K562 (cell line): ENCODE measurements around the gene MRPL40. TPM values are rescaled to one million over a fixed set of nuclear protein-coding genes. Genes with fewer than 3 reads are reported as not detected.
A peak's percentile ranks its signal among the peaks of the same experiment; 100 is the strongest.

Source experiments
- ASH1L ChIP-seq: fragments of 450-650 bp; IDR thresholded peaks from 2 replicates; pipeline ENCODE4 v1.6.1; 2018; ENCODE audit warnings: borderline replicate concordance, mild to moderate bottlenecking, low read depth; ENCODE audit not compliant: partially characterized antibody
- BRD4 ChIP-seq: fragments of 200-600 bp; sonication (generic); IDR thresholded peaks from 2 replicates; pipeline ENCODE4 v1.6.1; 2017; ENCODE audit warnings: inconsistent platforms
- CCNT2 ChIP-seq: IDR thresholded peaks from 2 replicates; pipeline ENCODE4 v1.6.1; 2011; ENCODE audit warnings: borderline replicate concordance, low read depth, mild to moderate bottlenecking, moderate library complexity, mixed read lengths, low read length; ENCODE audit not compliant: insufficient read length; ENCODE audit errors: extremely low read depth
- FOSL1 ChIP-seq: fragments of 200-800 bp; sonication (Bioruptor generic); conservative IDR thresholded peaks from 2 replicates; pipeline ENCODE4 v1.6.1; 2016; ENCODE audit warnings: missing genetic modification characterization, missing compliant biosample characterization
- GABPB1 ChIP-seq: sonication (generic); formaldehyde crosslinking; IDR thresholded peaks from 2 replicates; pipeline ENCODE4 v1.8.0; 2022; ENCODE audit warnings: mild to moderate bottlenecking, missing genetic modification reagents
- HDAC2 ChIP-seq: fragments of 450-650 bp; IDR thresholded peaks from 2 replicates; pipeline ENCODE4 v1.6.1; 2016; ENCODE audit warnings: mild to moderate bottlenecking
- HNRNPL ChIP-seq: fragments of 200-400 bp; formaldehyde crosslinking; IDR thresholded peaks from 2 replicates; pipeline ENCODE4 v1.6.1; 2017; ENCODE audit warnings: low read depth, mild to moderate bottlenecking, low read length
- ILK ChIP-seq: fragments of 450-650 bp; IDR thresholded peaks from 2 replicates; pipeline ENCODE4 v1.6.1; 2016; ENCODE audit warnings: missing genetic modification characterization, low read depth, mild to moderate bottlenecking, missing compliant biosample characterization, moderate library complexity, borderline replicate concordance
- IRF2 ChIP-seq: sonication (generic); formaldehyde crosslinking; IDR thresholded peaks from 2 replicates; pipeline ENCODE4 v1.8.1; 2022; ENCODE audit warnings: mild to moderate bottlenecking, missing genetic modification reagents
- MAFK ChIP-seq: IDR thresholded peaks from 2 replicates; pipeline ENCODE4 v1.6.1; 2011; ENCODE audit warnings: low read length, improper control_type of control experiment
- NRF1 ChIP-seq, 2 experiments: fragments of 450-650 bp; IDR thresholded peaks in 1 of 2; conservative IDR thresholded peaks in 1 of 2; 2 replicates each; pipeline ENCODE4 v1.6.1; 2014; ENCODE audit warnings: mild to moderate bottlenecking in 2 of 2
- PHB2 ChIP-seq: fragments of 450-650 bp; IDR thresholded peaks from 2 replicates; pipeline ENCODE4 v1.6.1; 2017; ENCODE audit warnings: low read depth
- PYGO2 ChIP-seq: fragments of 450-650 bp; IDR thresholded peaks from 2 replicates; pipeline ENCODE4 v1.6.1; 2016; ENCODE audit warnings: mild to moderate bottlenecking, missing genetic modification characterization, moderate library complexity, missing compliant biosample characterization
- TARDBP ChIP-seq: fragments of 450-650 bp; IDR thresholded peaks from 2 replicates; pipeline ENCODE4 v1.6.1; 2016
- TBL1XR1 ChIP-seq, 2 experiments: IDR thresholded peaks; 2 replicates each; pipeline ENCODE4 v1.6.1; 2012; ENCODE audit warnings: improper control_type of control experiment in 2 of 2, low read length in 2 of 2, mild to moderate bottlenecking in 1 of 2
- ZEB2 ChIP-seq: fragments of 450-650 bp; IDR thresholded peaks from 2 replicates; pipeline ENCODE4 v1.6.1; 2016
- ZNF57 ChIP-seq: fragments of 450-650 bp; formaldehyde crosslinking; IDR thresholded peaks from 2 replicates; pipeline ENCODE4 v1.4.0; 2020; ENCODE audit warnings: mild to moderate bottlenecking, moderate library complexity
- ZNF583 ChIP-seq: fragments of 250-450 bp; sonication (Bioruptor Pico); IDR thresholded peaks from 2 replicates; pipeline ENCODE4 v1.4.0; 2020
- ZNF75A ChIP-seq: fragments of 450-650 bp; formaldehyde crosslinking; IDR thresholded peaks from 2 replicates; pipeline ENCODE4 v1.4.0; 2020; ENCODE audit warnings: mild to moderate bottlenecking
- ZNF76 ChIP-seq: fragments of 250-450 bp; sonication (Bioruptor Pico); IDR thresholded peaks from 2 replicates; pipeline ENCODE4 v1.4.0; 2020; ENCODE audit warnings: mild to moderate bottlenecking, moderate library complexity, borderline replicate concordance
- ZSCAN32 ChIP-seq: fragments of 450-650 bp; formaldehyde crosslinking; IDR thresholded peaks from 2 replicates; pipeline ENCODE4 v1.4.0; 2020; ENCODE audit warnings: mild to moderate bottlenecking, moderate library complexity
- polyA plus RNA-seq, 8 experiments: library from polyadenylated mRNA; depleted of rRNA in 4 of 8; stranded (reverse) in 5 of 8; unstranded in 3 of 8; fragments of >200 nt; fragmentation: Nextera tagmentation in 2 of 8; fragmentation: Illumina TruSeq in 1 of 8; extraction: Ambion mirVana in 2 of 8; extraction: Trizol in 1 of 8; gene quantifications; 2 replicates each; pipeline versions ENCODE4 v1.2.1 to v1.2.3, GENCODE V29; 2011 to 2014; ENCODE audit warnings: inconsistent platforms in 1 of 8, missing spikeins in 1 of 8
- total RNA-seq, 7 experiments: library from RNA; depleted of rRNA in 6 of 7; stranded (reverse); fragments of >200 nt in 6 of 7; fragmentation: Illumina TruSeq in 2 of 7; extraction: Trizol in 2 of 7; gene quantifications; 2 replicates each; pipeline versions ENCODE4 v1.2.1 to v1.2.3, GENCODE V29; 2011 to 2021; ENCODE audit warnings: low replicate concordance in 1 of 7
- TF ChIP-seq, protein P1 (sequence below): fragments of 250-450 bp; sonication (Bioruptor Pico); IDR thresholded peaks from 2 replicates; pipeline ENCODE4 v1.8.0; 2022; ENCODE audit warnings: moderate library complexity, mild to moderate bottlenecking, inconsistent platforms
- TF ChIP-seq, protein P2 (sequence below): fragments of 250-450 bp; sonication (Bioruptor Pico); IDR thresholded peaks from 2 replicates; pipeline ENCODE4 v1.9.0; 2021; ENCODE audit warnings: mild to moderate bottlenecking
- TF ChIP-seq, protein P3 (sequence below), 2 experiments: fragments of 450-650 bp; IDR thresholded peaks; 2 replicates each; pipeline ENCODE4 v1.6.1; 2016
- TF ChIP-seq, protein P4 (sequence below): fragments of 450-650 bp; IDR thresholded peaks from 2 replicates; pipeline ENCODE4 v1.6.1; 2018; ENCODE audit warnings: mild to moderate bottlenecking, low read depth; ENCODE audit not compliant: partially characterized antibody

MRPL40 gene
- total and polyA plus RNA-seq, 9 of the 15 experiments (the other 6 are each of a cell fraction or from before 2014, with no cell fraction given): 132 to 652 (median 208) TPM

DNA sequence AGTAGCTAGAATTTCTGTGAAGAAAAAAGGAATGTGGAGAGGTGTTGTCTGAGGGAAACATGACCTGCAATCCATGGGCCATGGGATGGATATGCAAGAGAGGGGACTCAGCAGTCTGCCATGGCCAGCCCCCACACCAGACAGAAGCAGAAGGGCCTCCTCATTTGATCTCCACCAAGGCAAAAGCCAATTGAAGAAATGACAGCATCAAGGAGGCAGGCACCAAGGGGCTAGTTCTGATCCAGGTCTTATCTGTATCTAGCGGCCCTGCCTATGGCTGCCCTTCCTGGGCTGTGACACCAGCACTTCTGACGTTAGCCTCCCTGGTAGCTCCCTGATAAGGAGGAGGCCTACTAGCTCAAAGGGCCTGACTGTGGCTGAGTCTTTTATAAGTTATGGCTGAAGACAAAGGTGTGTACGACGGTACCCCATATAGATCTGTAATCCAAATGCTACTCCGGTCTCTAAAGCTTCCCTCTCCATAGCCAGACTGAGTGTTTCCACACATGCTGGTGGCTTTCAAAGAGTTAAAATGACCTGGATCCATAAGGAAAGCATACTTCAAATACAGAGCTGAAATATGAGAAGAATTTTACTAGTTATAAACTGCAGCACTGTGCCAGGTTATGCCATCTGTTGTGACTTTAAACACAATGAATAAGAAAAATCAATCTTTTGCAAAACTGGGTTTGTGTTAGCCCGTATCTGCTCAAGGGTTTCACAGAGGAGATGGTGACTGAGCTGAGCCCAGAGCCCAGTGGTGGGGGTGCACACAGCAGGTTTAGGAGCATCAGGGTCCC, 35.2 kb upstream of the MRPL40 start (continued):
- TF ChIP-seq, protein P1, sequence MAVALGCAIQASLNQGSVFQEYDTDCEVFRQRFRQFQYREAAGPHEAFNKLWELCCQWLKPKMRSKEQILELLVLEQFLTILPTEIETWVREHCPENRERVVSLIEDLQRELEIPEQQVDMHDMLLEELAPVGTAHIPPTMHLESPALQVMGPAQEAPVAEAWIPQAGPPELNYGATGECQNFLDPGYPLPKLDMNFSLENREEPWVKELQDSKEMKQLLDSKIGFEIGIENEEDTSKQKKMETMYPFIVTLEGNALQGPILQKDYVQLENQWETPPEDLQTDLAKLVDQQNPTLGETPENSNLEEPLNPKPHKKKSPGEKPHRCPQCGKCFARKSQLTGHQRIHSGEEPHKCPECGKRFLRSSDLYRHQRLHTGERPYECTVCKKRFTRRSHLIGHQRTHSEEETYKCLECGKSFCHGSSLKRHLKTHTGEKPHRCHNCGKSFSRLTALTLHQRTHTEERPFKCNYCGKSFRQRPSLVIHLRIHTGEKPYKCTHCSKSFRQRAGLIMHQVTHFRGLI (CRISPR knock-in tag): peak; percentile 2; the same call in 1 of the 2 replicates
- TF ChIP-seq ZNF76 (CRISPR knock-in tag) (no peak; the same call in 1 of the 2 replicates), ILK (tag) (peak; percentile 64; the same call in 1 of the 2 replicates), ZEB2 (peak; percentile 95), TARDBP (peak; percentile 83; the same call in 1 of the 2 replicates), HDAC2 (no peak), MAFK (peak; percentile 66), ZNF75A (CRISPR knock-in tag) (peak; percentile 9; the same call in 1 of the 2 replicates), FOSL1 (tag) (peak; percentile 75), TBL1XR1 (IDR thresholded peaks at IDR 0.05; ENCODE audit: low read length in 2 of 2) (peak in 1 of 2 experiments; percentile 93; a peak in 3 of 4 replicates), GABPB1 (no peak), BRD4 (peak; percentile 85; the same call in 1 of the 2 replicates), ZSCAN32 (peak; percentile 55; the same call in 1 of the 2 replicates), IRF2 (CRISPR knock-in tag) (no peak), HNRNPL (peak; percentile 46; the same call in 1 of the 2 replicates), ASH1L (no peak), PYGO2 (peak; percentile 46; the same call in 1 of the 2 replicates), NRF1 (conservative IDR thresholded peaks at IDR 0.05 in 1 of 2, IDR thresholded peaks at IDR 0.05 in 1 of 2) (no peak), ZNF583 (CRISPR knock-in tag) (peak; percentile 86), PHB2 (no peak), ZNF57 (CRISPR knock-in tag) (peak; percentile 16; the same call in 1 of the 2 replicates), CCNT2 (peak; percentile 98)
- TF ChIP-seq, protein P2, sequence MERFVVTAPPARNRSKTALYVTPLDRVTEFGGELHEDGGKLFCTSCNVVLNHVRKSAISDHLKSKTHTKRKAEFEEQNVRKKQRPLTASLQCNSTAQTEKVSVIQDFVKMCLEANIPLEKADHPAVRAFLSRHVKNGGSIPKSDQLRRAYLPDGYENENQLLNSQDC (CRISPR knock-in tag): peak; percentile 6; the same call in 1 of the 2 replicates
- TF ChIP-seq, protein P3, sequence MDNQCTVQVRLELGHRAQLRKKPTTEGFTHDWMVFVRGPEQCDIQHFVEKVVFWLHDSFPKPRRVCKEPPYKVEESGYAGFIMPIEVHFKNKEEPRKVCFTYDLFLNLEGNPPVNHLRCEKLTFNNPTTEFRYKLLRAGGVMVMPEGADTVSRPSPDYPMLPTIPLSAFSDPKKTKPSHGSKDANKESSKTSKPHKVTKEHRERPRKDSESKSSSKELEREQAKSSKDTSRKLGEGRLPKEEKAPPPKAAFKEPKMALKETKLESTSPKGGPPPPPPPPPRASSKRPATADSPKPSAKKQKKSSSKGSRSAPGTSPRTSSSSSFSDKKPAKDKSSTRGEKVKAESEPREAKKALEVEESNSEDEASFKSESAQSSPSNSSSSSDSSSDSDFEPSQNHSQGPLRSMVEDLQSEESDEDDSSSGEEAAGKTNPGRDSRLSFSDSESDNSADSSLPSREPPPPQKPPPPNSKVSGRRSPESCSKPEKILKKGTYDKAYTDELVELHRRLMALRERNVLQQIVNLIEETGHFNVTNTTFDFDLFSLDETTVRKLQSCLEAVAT (IDR thresholded peaks at IDR 0.05): peak; percentile 10 to 29; a peak in 1 of 4 replicates
- TF ChIP-seq, protein P4, sequence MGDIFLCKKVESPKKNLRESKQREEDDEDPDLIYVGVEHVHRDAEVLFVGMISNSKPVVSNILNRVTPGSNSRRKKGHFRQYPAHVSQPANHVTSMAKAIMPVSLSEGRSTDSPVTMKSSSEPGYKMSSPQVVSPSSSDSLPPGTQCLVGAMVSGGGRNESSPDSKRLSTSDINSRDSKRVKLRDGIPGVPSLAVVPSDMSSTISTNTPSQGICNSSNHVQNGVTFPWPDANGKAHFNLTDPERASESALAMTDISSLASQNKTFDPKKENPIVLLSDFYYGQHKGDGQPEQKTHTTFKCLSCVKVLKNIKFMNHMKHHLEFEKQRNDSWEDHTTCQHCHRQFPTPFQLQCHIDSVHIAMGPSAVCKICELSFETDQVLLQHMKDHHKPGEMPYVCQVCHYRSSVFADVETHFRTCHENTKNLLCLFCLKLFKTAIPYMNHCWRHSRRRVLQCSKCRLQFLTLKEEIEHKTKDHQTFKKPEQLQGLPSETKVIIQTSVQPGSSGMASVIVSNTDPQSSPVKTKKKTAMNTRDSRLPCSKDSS: no peak
